ENCODE measurements around the gene ITPK1. TPM values are rescaled to one million over a fixed set of nuclear protein-coding genes. Genes with fewer than 3 reads are reported as not detected.

The ITPK1 gene
- total and polyA plus RNA-seq, 10 of the 15 experiments (the other 5 are each of a cell fraction or from before 2014, with no cell fraction given), result 1.3 to 73.2 (median 27.0) TPM

GRCh38 chr14:93128725-93129459 lies 13.2 kb upstream of the ITPK1 start:
- DNase-seq (ENCODE audit: low read depth, low spot score) (no peak), ATAC-seq (no peak), FAIRE-seq (no peak)
- intact Hi-C loops (cut with micrococcal nuclease; ENCODE audit: unreplicated experiment) (no loop called here), in situ Hi-C loops (cut with MboI) (no loop called here)
- Histone ChIP-seq H3K79me2 (ENCODE audit: control insufficient read depth, insufficient read depth, low read length) (no peaks in the 10 kb centered on the region), H4K20me1 (ENCODE audit: control insufficient read depth, insufficient read depth) (no peaks in the 10 kb centered on the region), H3K4me1 (ENCODE audit: control insufficient read depth, insufficient read depth, low read length) (no peaks in the 10 kb centered on the region), H3K27ac (ENCODE audit: control insufficient read depth, insufficient read depth) (no peak overlapping the region), H3K9ac (ENCODE audit: control insufficient read depth, insufficient read depth, low read length) (no peak overlapping the region), H3K27me3 (replicated peaks in 1 of 2; ENCODE audit: control insufficient read depth in 2 of 2, insufficient read depth in 2 of 2, low read length in 1 of 2) (no peaks in the 10 kb centered on the region), H2AFZ (ENCODE audit: control insufficient read depth, low read depth, low read length) (no peak overlapping the region), H3K4me3 (no peak overlapping the region), H3K9me3 (replicated peaks; ENCODE audit: control insufficient read depth, insufficient read depth, low read length) (no peaks in the 10 kb centered on the region), H3K36me3 (ENCODE audit: control insufficient read depth in 2 of 2, insufficient read depth in 2 of 2, low read length in 1 of 2) (no peaks in the 10 kb centered on the region), H3K4me2 (ENCODE audit: control insufficient read depth, insufficient read depth) (no peak overlapping the region)
- SMC1A ChIA-PET (ENCODE audit: uncharacterized antibody, unreplicated experiment), result interaction anchor here (0.8 to 1.2 kb wide), 3 partner anchors 9 to 16 kb away, joined by 3 to 4 read pairs (median 3); no protein-coding TSS in a partner anchor
- POLR2A ChIA-PET, result no interaction called here
- TF ChIP-seq HCFC1 (IDR thresholded peaks at IDR 0.05; ENCODE audit: low read length), result no peak
- TF ChIP-seq SMARCA5 (IDR thresholded peaks at IDR 0.05), result no peak
- TF ChIP-seq SMAD1 (IDR thresholded peaks at IDR 0.05; ENCODE audit: low read depth, partially characterized antibody), result no peak
- TF ChIP-seq SREBF2 (IDR thresholded peaks at IDR 0.05; ENCODE audit: low read length), result no peak
- TF ChIP-seq, protein P1, sequence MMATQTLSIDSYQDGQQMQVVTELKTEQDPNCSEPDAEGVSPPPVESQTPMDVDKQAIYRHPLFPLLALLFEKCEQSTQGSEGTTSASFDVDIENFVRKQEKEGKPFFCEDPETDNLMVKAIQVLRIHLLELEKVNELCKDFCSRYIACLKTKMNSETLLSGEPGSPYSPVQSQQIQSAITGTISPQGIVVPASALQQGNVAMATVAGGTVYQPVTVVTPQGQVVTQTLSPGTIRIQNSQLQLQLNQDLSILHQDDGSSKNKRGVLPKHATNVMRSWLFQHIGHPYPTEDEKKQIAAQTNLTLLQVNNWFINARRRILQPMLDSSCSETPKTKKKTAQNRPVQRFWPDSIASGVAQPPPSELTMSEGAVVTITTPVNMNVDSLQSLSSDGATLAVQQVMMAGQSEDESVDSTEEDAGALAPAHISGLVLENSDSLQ (IDR thresholded peaks at IDR 0.05), result no peak
- TF ChIP-seq, protein P2, sequence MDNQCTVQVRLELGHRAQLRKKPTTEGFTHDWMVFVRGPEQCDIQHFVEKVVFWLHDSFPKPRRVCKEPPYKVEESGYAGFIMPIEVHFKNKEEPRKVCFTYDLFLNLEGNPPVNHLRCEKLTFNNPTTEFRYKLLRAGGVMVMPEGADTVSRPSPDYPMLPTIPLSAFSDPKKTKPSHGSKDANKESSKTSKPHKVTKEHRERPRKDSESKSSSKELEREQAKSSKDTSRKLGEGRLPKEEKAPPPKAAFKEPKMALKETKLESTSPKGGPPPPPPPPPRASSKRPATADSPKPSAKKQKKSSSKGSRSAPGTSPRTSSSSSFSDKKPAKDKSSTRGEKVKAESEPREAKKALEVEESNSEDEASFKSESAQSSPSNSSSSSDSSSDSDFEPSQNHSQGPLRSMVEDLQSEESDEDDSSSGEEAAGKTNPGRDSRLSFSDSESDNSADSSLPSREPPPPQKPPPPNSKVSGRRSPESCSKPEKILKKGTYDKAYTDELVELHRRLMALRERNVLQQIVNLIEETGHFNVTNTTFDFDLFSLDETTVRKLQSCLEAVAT (IDR thresholded peaks at IDR 0.05), result no peak
- TF ChIP-seq TCF12 (IDR thresholded peaks at IDR 0.05; ENCODE audit: low read depth, low read length), result no peak
- TF ChIP-seq DPF2 (IDR thresholded peaks at IDR 0.05), result no peak
- TF ChIP-seq BCL11A (IDR thresholded peaks at IDR 0.05; ENCODE audit: low read depth, low read length), result no peak
- no peak for TF ChIP-seq USF1 (IDR thresholded peaks at IDR 0.05; ENCODE audit: borderline replicate concordance, extremely low read length, insufficient read depth, low read depth, low read length)
- no peak for TF ChIP-seq NFYA (IDR thresholded peaks at IDR 0.05; ENCODE audit: borderline replicate concordance, low read depth, low read length)
- CTCF ChIA-PET, result interaction anchor here (1.4 to 12.8 kb wide), 2 partner anchors 10 to 15 kb away, joined by 3 to 287 read pairs; partner anchors contain the start of gene ITPK1
- RAD21 ChIA-PET (ENCODE audit: unreplicated experiment), result interaction anchor here (0.8 to 1.2 kb wide), 2 partner anchors 16 to 69 kb away, joined by 3 to 7 read pairs; no protein-coding TSS in a partner anchor
- WGBS (ENCODE audit: insufficient coverage, insufficient replicate concordance, low lambda C conversion rate, missing lambda C conversion rate), result 0% methylated on average over 3 of the region's 3 CpGs
- BruUV-seq (replicated peaks), result no TSS peak

Data from GM12878 (cell line).